GM18517 (cell line): ENCODE results near the gene BPIFA1.

ENCODE experiments used
- ATAC-seq: cut with Tn5 transposase; IDR thresholded peaks from one replicate; pipeline ENCODE4 v1.9.1; 2021; ENCODE audit warnings: mild to moderate bottlenecking, moderate library complexity; ENCODE audit not compliant: unreplicated experiment

The BPIFA1 gene

GRCh38 chr20:33277471-33278441 is 42.0 kb downstream of the BPIFA1 start:
- no peak for ATAC-seq

GRCh38 chr20:33278700-33279099 is 42.9 kb downstream of the BPIFA1 start:
- no peak for ATAC-seq

GRCh38 chr20:33279261-33279910 is 43.6 kb downstream of the BPIFA1 start:
- ATAC-seq = no peak

GRCh38 chr20:33280000-33280680 is 44.3 kb downstream of the BPIFA1 start:
- no peak for ATAC-seq

GRCh38 chr20:33280775-33281174 is 45.0 kb downstream of the BPIFA1 start:
- ATAC-seq = no peak

- ATAC-seq = no peak
Measured at GRCh38 chr20:33281550-33282146, 45.9 kb downstream of the BPIFA1 start.

GRCh38 chr20:33282196-33282934 is 46.6 kb downstream of the BPIFA1 start:
- no peak for ATAC-seq

GRCh38 chr20:33282991-33283555 is 47.3 kb downstream of the BPIFA1 start, which contains the start of gene BPIFB1:
Gene BPIFB1, plus strand, starts transcription at chr20:33283214. Its CDS starts 2,860 bp downstream, at chr20:33286074.
- no peak for ATAC-seq

GRCh38 chr20:33284284-33284683 is 48.5 kb downstream of the BPIFA1 start:
- ATAC-seq = no peak

- no peak for ATAC-seq
Measured at GRCh38 chr20:33284937-33285336, 49.1 kb downstream of the BPIFA1 start.

GRCh38 chr20:33285861-33286495 is 50.2 kb downstream of the BPIFA1 start:
- no peak for ATAC-seq

- ATAC-seq = no peak
Measured at GRCh38 chr20:33287884-33288283, 52.1 kb downstream of the BPIFA1 start.

GRCh38 chr20:33290852-33291251 is 55.1 kb downstream of the BPIFA1 start:
- ATAC-seq = no peak

- ATAC-seq = no peak
Measured at GRCh38 chr20:33291416-33291815, 55.6 kb downstream of the BPIFA1 start.

- no peak for ATAC-seq
Measured at GRCh38 chr20:33291830-33292355, 56.1 kb downstream of the BPIFA1 start.
